NCI-H1694 (cell line): ENCODE data around the gene NCOR2.
"Not testable (repeated sequence)": the region's sequence is repeated elsewhere in the genome, so short reads cannot be mapped to it uniquely, and the experiment has no call there.

Source experiments
- DNase-seq: peaks from one replicate; lab custom pipeline; 2025; lab: John Stamatoyannopoulos, UW

The NCOR2 gene

GRCh38 chr12:124599074-124599999 is 31.9 kb upstream of the NCOR2 start:
- no peak for DNase-seq

DNA sequence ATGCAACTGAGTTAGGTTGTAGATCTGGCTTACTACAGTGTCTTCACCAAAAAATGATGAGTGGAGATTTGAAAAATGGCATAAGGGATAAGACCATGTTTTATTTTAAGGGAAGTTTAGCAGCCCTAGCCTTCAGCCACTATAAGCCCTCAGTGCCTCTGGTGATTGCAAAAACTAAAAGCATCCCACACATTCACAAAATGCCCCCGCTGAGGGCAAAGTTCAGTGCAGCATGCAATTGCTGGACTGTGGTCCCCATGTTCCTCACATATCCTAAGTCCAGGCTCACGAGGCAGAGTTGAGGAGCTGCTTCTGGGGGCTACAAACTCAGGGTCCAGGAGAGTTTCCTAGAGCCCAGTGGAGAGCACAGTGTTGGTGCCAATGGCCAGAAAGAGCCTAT is 29.6 kb upstream of the NCOR2 start:
- no peak for DNase-seq

- no peak for DNase-seq
These were observed 28.0 kb upstream of the NCOR2 start for GRCh38 chr12:124595444-124595843.

DNA sequence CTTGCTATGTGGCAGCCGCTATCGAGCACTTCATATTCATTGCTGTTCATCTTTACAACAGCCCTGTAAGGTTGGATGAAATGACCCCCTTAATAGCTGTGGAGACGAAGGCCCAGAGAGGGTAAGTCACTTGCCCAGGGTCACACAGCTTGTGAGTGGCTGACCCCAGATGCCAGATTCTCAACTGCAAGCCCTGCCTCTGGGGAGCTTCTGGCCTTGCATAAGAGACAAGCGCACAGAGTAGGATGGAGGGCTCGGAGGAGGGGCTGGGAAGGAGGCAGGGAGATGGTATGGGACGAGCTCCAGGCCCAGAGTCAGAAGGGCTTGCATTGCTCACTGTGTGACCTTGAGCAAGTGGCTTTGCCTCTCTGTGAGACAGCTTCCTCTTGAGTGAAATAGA is 27.4 kb upstream of the NCOR2 start:
- DNase-seq = no peak

DNA sequence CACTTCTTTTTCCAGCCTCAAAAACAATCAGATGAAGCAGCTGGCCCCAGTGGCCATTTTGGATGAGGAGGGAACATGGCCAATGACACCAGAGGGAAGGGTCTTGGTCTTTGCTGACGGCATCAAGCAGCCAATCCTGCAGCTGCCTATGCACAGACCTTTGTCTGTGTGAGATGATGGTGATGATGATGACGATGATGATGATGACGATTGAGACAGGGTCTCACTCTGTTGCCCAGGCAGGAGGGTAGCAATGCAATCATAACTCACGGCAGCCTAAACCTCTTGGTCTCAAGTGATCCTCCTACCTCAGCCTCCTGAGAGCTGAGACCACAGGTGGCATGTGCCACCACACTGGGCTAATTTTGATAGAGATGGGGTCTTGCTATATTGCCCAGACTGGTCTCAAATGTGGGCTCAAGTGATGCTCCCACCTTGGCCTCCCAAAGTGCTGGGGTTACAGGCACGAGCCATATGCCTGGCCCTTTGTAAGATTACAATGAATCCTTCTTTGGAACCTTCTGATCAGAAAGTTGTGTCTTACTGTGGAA is 26.5 kb upstream of the NCOR2 start:
- no peak for DNase-seq

DNA sequence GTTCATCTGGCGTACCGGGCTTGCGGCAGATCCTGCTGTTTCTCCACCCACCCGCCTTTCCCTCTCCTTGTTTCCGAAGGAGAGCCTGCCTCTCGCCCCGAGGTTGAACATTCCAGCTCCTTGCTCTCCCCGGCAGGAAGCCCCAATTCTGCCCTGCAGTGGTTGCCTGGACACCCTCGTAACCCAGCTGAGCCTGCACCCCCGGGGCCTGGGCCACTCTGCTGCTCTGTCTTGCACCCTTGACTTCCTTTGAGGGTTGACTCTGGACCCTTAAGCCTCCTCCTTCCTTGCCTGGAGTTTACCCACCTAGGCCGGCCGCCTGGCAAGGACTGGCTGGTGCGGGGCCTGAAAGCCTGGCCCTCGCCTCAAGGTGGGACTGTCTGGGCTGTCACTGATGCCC is 25.8 kb upstream of the NCOR2 start:
- DNase-seq = no peak

DNA sequence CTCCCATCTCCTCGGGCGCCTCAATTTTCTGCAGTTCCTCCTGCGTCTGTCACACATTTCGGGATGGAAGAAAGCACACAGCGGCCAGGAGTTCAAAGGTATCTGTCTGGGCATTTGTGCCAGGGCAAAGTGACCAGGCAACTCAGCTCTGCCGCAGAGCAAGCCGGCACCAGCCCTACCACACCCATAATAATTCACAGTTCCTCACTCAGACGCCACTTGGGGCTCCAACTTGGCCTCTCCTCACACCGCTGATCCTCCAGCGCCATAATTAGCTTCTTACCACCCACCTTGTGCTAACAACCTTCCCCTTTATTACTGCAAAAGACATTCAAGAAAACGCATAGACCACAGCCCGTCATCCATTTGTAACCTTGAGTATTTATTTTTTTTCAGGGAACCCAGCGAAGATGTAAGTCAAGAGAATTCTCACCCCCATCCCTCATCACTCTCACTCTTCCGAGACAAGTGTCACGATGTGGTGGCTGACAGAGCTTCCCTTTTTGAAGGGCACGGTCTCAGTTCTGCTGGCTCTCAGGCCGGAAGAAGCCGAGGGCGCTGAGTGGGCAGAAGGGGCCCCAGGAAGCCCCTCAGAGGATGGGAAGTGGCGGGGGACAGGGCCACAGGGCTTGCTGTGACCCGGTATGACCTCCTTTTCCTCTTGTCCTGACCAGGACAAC is 25.2 kb upstream of the NCOR2 start:
- no peak for DNase-seq

- DNase-seq = no peak
These were observed 24.6 kb upstream of the NCOR2 start for GRCh38 chr12:124592050-124592449.

GRCh38 chr12:124590447-124590846 is 23.0 kb upstream of the NCOR2 start:
- no peak for DNase-seq

- DNase-seq = no peak
These were observed 21.4 kb upstream of the NCOR2 start for GRCh38 chr12:124588751-124589267.

- no peak for DNase-seq
These were observed 20.7 kb upstream of the NCOR2 start for GRCh38 chr12:124588018-124588634.

- DNase-seq = no peak
These were observed 19.3 kb upstream of the NCOR2 start for GRCh38 chr12:124586756-124587155.

DNA sequence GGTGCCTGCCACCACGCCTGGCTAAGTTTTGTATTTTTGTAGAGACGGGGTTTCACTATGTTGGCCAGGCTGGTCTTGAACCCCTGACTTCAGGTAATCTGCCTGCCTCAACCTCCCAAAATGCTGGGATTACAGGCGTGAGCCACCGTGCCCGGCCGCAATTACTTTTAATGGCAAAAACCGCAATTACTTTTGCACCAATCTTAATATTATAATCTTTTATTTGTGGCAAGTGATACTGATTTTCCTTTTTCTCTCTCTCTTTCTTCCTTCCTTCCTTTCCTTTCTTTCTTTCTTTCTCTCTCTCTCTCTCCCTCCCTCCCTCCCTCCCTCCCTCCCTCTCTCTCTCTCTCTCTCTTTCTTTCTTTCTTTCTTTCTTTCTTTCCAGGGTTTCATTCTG is 17.1 kb upstream of the NCOR2 start:
- DNase-seq = not testable (repeated sequence)

DNA sequence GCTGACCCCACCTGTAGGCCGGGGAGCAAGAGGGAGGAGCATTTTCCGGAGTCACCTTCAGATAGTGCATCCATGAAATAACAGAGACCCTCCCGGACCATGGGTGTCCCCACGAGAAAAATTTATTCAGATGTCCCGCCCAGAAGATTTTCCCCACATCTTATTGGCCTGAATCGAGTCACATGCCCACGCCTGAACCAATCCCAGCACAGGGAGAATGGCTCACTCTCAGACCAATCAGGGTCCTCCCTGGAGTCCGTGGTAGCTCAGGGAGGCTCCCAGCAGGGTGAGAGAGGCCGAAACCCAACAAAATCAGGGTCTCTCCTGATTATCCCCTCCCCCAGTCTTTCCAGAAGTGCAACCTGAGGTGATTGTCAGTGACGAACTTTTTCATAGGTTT is 16.4 kb upstream of the NCOR2 start:
- DNase-seq = no peak

- no peak for DNase-seq
These were observed 14.7 kb upstream of the NCOR2 start for GRCh38 chr12:124582108-124582424.

DNA sequence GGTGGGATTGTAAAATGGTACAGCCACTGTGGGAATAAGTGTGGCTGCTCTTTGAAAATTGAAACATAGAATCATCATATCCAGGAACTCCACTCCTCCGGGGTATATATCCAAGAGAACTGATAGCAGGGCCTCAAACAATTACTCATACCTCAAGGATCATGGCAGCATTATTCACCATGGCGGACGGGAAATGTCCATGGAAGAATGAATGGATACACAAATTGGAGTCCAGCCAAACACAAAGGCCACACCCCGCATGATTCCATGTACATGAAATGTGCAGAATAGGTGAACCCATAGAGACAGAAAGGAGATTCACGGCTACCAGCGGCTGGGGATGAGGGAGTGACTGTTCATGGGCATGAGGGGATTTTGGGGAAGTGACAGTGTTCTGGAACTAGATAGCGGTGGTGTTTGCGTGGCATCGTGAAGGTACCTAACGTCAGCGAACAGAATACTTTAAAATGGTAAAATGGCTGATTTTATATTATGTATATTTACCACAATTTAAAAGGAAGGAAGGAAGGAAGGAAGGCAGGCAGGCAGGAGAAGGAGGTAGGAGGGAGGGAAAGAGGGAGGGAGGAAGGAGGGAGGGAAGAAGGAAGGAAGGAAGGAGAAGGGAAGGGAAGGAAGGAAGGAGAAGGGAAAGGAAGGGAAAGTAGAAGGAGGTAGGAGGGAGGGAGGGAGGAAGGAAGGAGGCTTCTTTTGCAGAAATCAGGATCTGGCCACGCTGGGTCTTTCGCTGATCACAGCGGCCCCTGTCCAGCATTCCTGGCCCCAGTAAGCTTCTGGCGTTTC is 14.1 kb upstream of the NCOR2 start:
- no peak for DNase-seq

- no peak for DNase-seq
These were observed 12.6 kb upstream of the NCOR2 start for GRCh38 chr12:124579921-124580517.

GRCh38 chr12:124578854-124579253 is 11.4 kb upstream of the NCOR2 start:
- no peak for DNase-seq

- no peak for DNase-seq
These were observed 11.0 kb upstream of the NCOR2 start for GRCh38 chr12:124578445-124578844.

DNA sequence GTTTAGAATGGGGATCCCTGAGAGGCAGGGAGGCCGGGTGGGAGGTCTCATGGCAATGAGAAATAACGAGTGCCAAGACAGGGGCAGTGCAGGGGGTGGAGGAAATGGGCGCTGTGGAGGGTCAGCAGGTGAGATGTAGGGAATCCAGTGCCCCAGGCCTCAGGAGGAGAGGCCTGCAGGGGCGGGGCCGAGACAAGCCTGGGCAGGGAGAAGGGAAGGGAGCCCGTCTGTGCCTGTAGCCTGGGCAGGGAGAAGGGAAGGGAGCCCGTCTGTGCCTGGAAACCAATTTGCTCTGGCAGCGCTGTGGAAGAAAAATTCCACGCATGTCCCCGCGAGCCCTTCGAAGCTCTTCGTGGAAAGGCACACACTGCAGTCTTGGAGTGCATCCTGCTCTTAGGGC is 10.6 kb upstream of the NCOR2 start:
- no peak for DNase-seq

DNA sequence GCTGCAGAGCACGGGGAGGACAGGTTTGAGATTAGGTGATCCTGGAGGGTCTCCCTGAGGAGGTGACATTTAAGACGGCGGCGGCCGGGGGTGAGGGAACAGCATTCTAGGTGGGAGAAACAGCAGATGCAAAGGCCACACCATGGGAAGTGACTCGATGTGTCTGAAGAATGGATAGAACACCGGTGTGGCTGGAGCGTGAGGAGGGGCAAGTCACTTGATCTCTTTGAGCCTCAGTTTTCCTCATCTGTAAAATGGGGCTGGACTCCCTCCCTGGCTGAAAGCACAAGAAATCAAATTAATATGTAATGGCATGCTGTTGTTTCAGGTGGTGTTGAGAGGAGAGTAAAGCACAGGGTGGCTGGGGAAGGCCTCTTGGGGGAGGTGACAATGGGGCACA is 10.0 kb upstream of the NCOR2 start:
- no peak for DNase-seq
